GM19193 (cell line): ENCODE results near the gene SP8.

Experiments
- POLR2A ChIP-seq: IDR thresholded peaks from 4 replicates; pipeline ENCODE4 v1.6.1; 2011; ENCODE audit not compliant: insufficient read depth, insufficient read length; ENCODE audit errors: extremely low read depth

The SP8 gene

GRCh38 chr7:20742913-20743312, 43.8 kb downstream of the SP8 start:
- TF ChIP-seq POLR2A: no peak

GRCh38 chr7:20741801-20742200, 44.9 kb downstream of the SP8 start:
- no peak for TF ChIP-seq POLR2A

- no peak for TF ChIP-seq POLR2A
Observed at GRCh38 chr7:20738518-20739481, 47.9 kb downstream of the SP8 start.

- TF ChIP-seq POLR2A: no peak
Observed at GRCh38 chr7:20737840-20738448, 48.7 kb downstream of the SP8 start.

GRCh38 chr7:20735346-20736065, 51.2 kb downstream of the SP8 start:
- no peak for TF ChIP-seq POLR2A
